T-helper 2 cell (primary cell): ENCODE data around the gene EPHB4.

ENCODE experiments used
- DNase-seq, 5 experiments: peaks; one replicate each; pipeline versions ENCODE4 v3.0.0 to v3.0.0-alpha.2; 2012 to 2022

Gene EPHB4

GRCh38 chr7:100854146-100854895, 27.0 kb upstream of the EPHB4 start:
- no peak for DNase-seq

- DNase-seq = peak; percentile 70 to 91 (median 80)
Measured at GRCh38 chr7:100852048-100852872, 24.9 kb upstream of the EPHB4 start, which contains the start of gene SLC12A9. SLC12A9 (plus strand) TSS chr7:100852713; CDS start chr7:100854198, 1,485 bp downstream.

- DNase-seq = no peak
Measured at GRCh38 chr7:100847360-100847759, 20.0 kb upstream of the EPHB4 start.

GRCh38 chr7:100840470-100841100, 13.3 kb upstream of the EPHB4 start:
- no peak for DNase-seq

- no peak for DNase-seq
Measured at GRCh38 chr7:100839361-100839760, 12.0 kb upstream of the EPHB4 start.

GRCh38 chr7:100837099-100837836, 9.9 kb upstream of the EPHB4 start:
- DNase-seq = peak; percentile 37 to 88 (median 55)

- no peak for DNase-seq
Measured at GRCh38 chr7:100836812-100837098, 9.4 kb upstream of the EPHB4 start.

- DNase-seq = no peak
Measured at GRCh38 chr7:100835903-100836811, 8.8 kb upstream of the EPHB4 start.

- no peak for DNase-seq
Measured at GRCh38 chr7:100832281-100832633, 4.9 kb upstream of the EPHB4 start.

- DNase-seq = peak in 1 of 5 experiments; percentile 40
Measured at GRCh38 chr7:100830396-100830795, 3.1 kb upstream of the EPHB4 start.

GRCh38 chr7:100829150-100829716, 1.9 kb upstream of the EPHB4 start:
- DNase-seq = no peak

GRCh38 chr7:100826514-100827329, 601 bp downstream of the EPHB4 start:
- no peak for DNase-seq

- DNase-seq = no peak
Measured at GRCh38 chr7:100825751-100826513, 1.4 kb downstream of the EPHB4 start.

- no peak for DNase-seq
Measured at GRCh38 chr7:100825215-100825671, 2.1 kb downstream of the EPHB4 start.

- no peak for DNase-seq
Measured at GRCh38 chr7:100824499-100825214, 2.7 kb downstream of the EPHB4 start.

GRCh38 chr7:100823534-100823933, 3.8 kb downstream of the EPHB4 start:
- no peak for DNase-seq

GRCh38 chr7:100823140-100823525, 4.2 kb downstream of the EPHB4 start:
- DNase-seq = no peak

- no peak for DNase-seq
Measured at GRCh38 chr7:100822236-100823139, 4.8 kb downstream of the EPHB4 start.
